ENCODE results near the gene LSP1.

- TF ChIP-seq MAX (IDR thresholded peaks at IDR 0.05) (no peak), CTCF (IDR thresholded peaks at IDR 0.05; ENCODE audit: control extremely low read depth in 1 of 3, insufficient read depth in 1 of 3, low read depth in 1 of 3, low read length in 3 of 3) (no peak), ASH2L (IDR thresholded peaks at IDR 0.05; ENCODE audit: low read length) (no peak), CREB1 (IDR thresholded peaks at IDR 0.05) (no peak), POLR2A (IDR thresholded peaks at IDR 0.05; ENCODE audit: control extremely low read depth in 1 of 2, low read depth in 2 of 2, low read length in 2 of 2) (no peak), SAP30 (IDR thresholded peaks at IDR 0.05; ENCODE audit: insufficient read depth, insufficient replicate concordance, low read length) (no peak), TEAD4 (IDR thresholded peaks at IDR 0.05; ENCODE audit: low read depth, low read length) (no peak), HDAC6 (IDR thresholded peaks at IDR 0.05; ENCODE audit: low read depth, low read length) (no peak), EP300 (IDR thresholded peaks at IDR 0.05; ENCODE audit: borderline replicate concordance in 1 of 2, low read depth in 2 of 2, low read length in 2 of 2) (no peak), CBX8 (IDR thresholded peaks at IDR 0.05; ENCODE audit: borderline replicate concordance, low read depth, low read length) (no peak), EZH2 (IDR thresholded peaks at IDR 0.05; ENCODE audit: low read depth, low read length, severe bottlenecking) (no peak), RAD21 (IDR thresholded peaks at IDR 0.05 in 1 of 2, conservative IDR thresholded peaks at IDR 0.05 in 1 of 2; ENCODE audit: low read depth in 2 of 2, low read length in 2 of 2) (no peak), RFX5 (IDR thresholded peaks at IDR 0.05; ENCODE audit: borderline replicate concordance, low read depth, low read length) (no peak)
- TF ChIP-seq, protein P1, sequence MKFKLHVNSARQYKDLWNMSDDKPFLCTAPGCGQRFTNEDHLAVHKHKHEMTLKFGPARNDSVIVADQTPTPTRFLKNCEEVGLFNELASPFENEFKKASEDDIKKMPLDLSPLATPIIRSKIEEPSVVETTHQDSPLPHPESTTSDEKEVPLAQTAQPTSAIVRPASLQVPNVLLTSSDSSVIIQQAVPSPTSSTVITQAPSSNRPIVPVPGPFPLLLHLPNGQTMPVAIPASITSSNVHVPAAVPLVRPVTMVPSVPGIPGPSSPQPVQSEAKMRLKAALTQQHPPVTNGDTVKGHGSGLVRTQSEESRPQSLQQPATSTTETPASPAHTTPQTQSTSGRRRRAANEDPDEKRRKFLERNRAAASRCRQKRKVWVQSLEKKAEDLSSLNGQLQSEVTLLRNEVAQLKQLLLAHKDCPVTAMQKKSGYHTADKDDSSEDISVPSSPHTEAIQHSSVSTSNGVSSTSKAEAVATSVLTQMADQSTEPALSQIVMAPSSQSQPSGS (IDR thresholded peaks at IDR 0.05; ENCODE audit: low read length) = no peak
Observed at GRCh38 chr11:1847926-1848639, 4.8 kb upstream of the LSP1 start.

Measured in H1 (cell line).